GM19035 (cell line): ENCODE measurements around the gene ACSBG1.
"Not testable (repeated sequence)": the region's sequence is repeated elsewhere in the genome, so short reads cannot be mapped to it uniquely, and the experiment has no call there.

ENCODE experiments used
- ATAC-seq: cut with Tn5 transposase; IDR thresholded peaks from one replicate; pipeline ENCODE4 v1.9.1; 2021; ENCODE audit not compliant: unreplicated experiment

Gene ACSBG1

DNA sequence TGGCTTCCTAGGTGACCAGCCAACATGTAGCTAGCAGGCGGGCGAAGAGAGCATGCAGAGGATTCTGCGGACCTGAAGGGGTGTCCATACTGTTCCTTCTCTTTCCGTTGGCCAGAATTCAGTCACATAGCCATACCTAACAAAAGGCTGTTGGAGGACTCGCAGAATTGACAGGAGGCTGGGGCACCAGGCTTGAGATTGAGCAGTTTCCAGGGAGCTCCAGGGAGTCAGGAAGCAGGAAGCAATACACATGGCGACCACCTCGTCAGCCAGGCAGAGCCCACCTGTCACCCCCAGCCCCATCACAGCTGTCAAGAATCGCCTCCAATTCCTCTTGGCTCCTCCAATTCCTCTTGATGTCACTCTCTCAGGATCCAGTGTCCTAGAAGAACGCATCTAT is 16.8 kb upstream of the ACSBG1 start:
- ATAC-seq = no peak

DNA sequence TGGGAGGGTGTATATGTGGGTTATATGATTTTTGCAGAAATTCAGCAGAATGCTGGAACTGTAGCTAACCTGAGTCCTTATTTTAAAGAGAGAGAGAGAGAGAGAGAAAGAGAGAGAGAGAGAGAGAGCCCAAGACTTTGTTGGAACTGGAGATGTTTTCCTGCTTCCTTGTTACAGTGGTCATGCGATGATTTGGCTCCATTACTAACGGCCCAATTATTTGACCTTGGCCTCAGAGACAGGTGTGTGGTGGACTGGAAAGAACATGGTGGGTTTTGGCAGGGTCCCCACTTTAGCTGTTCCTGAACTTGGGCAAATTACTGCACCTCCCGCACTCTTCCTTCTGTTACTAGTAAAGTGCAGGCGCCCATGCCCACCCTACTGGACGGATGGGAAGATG is 14.8 kb upstream of the ACSBG1 start:
- ATAC-seq = no peak

DNA sequence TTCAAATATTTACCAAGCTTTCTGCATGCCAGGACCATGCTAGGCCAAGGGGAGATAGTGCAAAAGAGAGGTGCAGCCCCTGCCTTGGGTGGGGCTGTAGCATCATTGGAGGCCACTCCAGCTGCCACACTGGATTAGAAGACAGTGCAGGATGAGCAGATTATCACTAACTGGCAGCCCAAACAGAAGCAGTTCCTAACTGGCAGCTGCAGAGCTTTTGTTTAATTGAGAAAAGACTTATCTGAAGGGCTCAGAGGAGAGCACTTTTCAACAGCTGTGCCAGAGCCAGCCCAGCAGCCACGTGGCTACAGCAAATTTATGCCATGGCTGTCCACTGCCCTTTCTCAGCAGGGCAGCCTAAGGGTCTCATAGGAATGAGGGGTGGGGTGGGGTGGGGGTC is 13.5 kb upstream of the ACSBG1 start:
- no peak for ATAC-seq

DNA sequence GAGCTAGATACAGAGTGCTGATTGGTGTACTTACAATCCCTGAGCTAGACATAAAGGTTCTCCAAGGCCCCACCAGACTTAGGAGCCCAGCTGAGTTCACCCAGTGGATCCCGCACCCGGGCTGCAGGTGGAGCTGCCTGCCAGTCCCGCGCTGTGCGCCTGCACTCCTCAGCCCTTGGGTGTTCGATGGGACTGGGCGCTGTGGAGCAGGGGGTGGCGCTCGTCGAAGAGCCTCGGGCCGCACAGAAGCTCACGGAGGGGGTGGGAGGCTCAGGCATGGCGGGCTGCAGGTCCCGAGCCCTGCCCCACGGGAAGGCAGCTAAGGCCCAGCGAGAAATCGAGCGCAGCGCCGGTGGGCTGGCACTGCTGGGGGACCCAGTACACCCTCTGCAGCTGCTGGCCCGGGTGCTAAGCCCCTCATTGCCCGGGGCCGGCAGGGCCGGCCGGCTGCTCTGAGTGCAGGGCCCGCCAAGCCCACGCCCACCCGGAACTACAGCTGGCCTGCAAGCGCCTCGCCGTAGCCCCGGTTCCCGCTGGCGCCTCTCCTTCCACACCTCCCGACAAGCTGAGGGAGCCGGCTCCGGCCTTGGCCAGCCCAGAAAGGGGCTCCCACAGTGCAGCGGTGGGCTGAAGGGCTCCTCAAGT is 11.7 kb upstream of the ACSBG1 start:
- not testable (repeated sequence) for ATAC-seq

DNA sequence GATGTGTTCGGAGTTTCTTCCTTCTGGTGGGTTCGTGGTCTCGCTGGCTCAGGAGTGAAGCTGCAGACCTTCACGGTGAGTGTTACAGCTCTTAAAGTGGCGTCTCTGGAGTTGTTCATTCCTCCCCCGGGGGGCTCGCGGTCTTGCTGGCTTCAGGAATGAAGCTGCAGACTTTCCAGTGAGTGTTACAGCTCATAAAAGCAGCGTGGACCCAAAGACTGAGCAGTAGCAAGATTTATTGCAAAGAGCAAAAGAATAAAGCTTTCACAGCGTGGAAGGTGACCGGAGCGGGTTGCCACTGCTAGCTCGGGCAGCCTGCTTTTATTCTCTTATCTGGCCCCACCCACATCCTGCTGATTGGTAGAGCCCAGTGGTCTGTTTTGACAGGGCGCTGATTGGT is 11.0 kb upstream of the ACSBG1 start:
- not testable (repeated sequence) for ATAC-seq

DNA sequence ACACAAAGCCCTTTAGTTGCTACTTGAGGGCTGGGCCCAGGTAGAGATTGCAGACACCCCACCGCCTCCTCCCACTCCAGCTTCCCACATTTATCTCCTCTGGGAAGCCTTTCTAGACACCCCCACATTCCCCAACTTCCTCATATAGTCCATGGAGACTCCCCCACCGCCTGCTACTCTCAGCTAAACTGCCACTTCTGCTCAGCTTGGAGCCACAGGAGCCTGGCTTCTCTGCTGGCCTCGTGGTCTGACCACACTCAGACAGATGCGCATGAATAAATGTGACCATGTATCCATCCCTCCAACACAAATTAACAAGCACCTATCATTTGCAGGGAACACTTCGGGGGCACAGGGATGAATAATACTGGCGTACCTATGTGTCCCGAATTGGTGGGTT is 10.5 kb upstream of the ACSBG1 start:
- no peak for ATAC-seq

DNA sequence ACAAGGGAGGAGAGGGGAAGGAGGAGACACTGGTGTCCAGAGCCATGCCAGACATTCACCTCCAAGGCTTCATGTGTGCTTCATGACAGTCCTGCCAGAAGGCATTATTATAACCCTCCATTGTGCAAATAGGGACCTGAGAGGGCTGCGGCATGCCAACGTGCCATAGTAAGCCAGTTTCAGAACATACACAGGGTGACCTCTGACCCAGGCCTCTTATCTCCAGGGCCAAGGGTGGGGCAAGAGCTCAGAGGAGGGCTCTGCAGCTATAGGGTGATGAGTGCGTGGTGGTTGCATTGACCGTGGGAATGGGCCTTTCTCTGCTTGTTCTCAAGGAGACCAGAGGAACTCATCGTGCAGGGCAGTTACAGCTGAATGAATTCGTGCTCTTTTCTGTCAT is 9.7 kb upstream of the ACSBG1 start:
- ATAC-seq = no peak

DNA sequence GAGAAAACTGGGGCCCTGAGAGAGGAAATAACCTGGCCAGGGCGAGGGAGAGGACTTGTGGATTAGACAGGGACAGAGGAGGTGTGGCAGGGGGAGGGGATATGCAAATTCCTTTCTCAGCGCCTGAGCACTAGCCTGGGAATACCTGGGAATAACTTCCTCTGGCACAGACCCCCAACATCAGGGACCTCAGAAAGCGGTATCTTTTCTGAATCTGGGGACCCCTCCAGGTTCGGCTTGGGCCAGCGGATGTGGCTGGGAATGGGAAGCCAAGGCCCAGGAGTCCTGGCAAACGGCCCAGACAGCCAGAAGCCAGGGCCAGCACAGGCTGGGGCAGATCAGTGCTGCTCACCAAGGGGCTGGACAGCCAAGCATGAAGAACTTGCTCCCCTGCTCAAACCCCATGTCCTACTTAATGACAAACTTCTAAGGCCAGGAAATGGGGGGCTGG is 9.2 kb upstream of the ACSBG1 start:
- ATAC-seq = no peak

DNA sequence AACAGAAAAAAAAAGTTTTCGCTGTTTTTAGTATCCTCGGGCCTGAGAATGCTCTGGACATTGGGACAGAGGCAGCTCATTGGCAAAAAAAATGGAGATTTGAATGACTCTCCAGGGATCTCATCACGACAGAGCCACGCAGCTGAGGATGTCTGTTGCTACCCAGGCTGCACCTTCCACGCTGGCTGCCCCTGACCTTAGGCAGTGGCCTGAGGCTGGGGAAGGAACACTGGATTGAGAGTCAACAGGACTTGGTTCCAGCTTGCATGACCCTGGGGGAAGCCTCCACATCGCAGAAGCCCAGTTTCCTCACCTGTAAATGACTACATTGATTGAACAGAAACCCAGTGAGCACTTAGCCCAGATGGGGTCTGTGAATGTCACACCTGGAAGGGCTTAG is 8.7 kb upstream of the ACSBG1 start:
- ATAC-seq = no peak

DNA sequence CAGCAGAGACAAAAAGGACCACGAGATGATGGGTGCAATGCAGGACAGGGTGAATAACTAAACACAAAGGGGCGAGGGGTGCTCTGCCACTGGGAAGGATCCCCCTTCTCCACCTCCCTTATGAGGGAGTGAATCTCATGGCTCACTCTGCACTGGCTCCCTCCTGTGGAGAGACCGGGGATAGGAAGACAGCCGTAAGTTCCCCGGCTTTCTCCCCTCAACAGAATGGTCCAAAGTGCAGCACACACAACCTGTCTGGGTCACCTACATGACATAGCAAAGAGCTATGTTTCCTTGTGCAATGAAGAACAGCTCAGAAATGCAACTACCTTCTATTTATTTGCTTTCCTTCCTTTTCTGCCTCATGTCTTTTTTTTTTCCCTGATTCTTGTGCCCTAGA is 7.8 kb upstream of the ACSBG1 start:
- ATAC-seq = no peak

DNA sequence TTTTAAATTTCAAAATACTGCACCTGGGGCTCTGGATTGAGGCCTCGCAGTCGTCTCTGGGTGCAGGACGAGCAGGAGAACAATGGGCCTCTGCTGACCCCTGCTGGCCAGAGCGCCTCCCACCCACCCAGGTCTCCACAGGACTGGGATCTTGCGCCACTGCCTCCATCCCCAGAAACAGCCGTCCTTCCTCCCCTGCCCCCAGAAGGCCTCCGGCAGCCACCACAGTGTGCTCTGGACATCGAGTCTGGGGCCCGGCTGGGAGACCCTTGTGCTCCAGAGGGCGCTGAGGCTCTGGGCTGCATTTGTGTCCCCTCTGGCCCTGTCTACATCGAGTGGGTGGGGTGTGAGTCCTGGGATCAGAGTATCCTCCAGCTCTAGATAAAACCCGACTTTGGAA is 6.7 kb upstream of the ACSBG1 start:
- ATAC-seq = no peak

DNA sequence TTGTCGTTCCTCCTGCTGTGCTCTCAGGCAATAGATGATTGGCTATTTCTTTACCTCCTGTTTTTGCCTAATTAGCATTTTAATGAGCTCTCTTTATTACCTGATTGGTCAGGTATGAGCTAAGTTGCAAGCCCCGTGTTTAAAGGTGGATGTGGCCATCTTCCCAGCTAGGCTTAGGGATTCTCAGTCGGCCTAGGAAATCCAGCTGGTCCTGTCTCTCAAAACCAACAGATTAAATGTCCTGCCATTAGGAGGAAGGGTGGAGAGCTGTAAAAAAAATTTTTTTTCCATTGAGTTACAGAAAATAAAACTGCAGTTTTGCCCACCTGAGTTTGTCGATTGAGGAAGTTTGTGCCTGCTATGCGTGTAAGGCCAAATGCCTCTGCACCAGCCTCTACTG is 5.4 kb upstream of the ACSBG1 start:
- ATAC-seq = no peak

DNA sequence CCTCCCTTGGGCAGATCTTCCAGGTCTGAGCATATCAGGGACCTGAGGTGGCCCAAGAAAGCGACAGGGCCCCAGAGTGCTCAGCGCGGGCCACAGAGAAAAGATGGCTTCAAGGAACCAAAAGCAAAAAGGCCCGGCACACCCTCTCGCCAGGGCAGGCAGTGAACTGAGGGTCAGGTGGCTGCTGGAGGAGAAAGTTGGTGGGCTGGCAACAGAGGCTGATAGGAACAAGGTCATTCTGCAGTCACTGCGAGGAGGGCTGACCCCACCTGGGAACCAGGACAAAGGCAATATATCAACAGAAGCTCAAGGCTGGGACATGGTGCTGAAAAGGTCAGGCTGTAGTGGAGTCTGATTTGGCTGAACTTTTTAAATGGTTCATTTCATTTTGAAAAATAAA is 2.8 kb upstream of the ACSBG1 start:
- no peak for ATAC-seq

DNA sequence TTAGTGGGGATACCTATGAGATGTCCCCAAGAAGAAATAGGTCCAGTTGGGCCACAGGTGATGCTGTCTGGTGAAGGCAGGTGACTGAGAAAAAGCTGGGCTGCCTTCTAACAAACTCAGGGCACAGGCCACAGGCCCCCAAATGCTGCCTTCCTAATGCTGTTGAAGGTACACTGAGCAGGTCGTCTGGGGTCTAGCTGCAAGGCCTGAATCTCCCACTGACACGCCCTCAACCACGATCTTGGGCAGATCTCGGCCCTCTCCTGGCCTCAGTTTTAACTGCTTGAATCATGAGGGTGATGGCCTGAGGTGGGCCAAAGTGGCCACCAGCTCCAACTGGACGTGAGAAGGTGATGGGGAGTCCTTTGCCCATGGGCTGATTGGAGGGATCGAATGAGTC is 2.1 kb upstream of the ACSBG1 start:
- ATAC-seq = no peak

DNA sequence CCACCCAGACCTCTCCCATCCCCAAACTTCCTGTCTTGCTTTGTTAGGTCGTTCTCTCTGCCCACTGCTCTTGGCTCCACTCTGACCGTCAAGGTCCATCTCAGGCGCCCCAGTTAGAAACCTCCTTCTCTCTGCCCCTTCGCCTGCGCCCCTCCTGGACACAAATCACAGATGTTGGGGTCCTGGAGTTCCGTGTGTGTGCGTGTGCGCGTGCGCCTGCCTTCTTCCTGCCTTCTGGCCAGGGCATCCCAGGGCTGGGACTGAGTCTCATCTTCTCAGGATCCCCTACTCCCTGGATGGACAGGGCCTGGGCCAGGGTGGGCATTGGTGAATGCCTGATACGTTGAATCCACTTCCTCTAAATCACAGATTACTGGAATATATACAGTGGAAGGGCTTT is 869 bp downstream of the ACSBG1 start:
- no peak for ATAC-seq

DNA sequence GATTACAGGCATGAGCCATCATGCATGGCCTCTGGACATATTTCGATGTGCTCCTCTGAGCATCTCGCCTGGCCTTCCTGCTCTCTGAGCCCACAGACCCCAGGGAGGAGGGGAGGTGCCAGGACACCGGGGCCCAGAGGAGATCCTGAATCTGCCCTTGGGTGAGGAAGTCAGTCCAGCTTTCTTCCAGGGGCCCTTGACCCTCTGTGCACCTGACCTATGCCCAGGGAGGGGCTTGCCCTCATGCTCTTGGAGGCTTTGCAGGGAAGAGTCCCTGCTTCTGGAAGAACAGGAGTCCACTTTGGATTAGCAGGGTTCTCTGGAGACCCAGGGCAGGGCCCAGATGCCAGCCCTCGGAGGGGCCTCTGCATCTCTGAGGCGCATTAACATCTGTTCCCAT is 1.4 kb downstream of the ACSBG1 start:
- ATAC-seq = no peak

DNA sequence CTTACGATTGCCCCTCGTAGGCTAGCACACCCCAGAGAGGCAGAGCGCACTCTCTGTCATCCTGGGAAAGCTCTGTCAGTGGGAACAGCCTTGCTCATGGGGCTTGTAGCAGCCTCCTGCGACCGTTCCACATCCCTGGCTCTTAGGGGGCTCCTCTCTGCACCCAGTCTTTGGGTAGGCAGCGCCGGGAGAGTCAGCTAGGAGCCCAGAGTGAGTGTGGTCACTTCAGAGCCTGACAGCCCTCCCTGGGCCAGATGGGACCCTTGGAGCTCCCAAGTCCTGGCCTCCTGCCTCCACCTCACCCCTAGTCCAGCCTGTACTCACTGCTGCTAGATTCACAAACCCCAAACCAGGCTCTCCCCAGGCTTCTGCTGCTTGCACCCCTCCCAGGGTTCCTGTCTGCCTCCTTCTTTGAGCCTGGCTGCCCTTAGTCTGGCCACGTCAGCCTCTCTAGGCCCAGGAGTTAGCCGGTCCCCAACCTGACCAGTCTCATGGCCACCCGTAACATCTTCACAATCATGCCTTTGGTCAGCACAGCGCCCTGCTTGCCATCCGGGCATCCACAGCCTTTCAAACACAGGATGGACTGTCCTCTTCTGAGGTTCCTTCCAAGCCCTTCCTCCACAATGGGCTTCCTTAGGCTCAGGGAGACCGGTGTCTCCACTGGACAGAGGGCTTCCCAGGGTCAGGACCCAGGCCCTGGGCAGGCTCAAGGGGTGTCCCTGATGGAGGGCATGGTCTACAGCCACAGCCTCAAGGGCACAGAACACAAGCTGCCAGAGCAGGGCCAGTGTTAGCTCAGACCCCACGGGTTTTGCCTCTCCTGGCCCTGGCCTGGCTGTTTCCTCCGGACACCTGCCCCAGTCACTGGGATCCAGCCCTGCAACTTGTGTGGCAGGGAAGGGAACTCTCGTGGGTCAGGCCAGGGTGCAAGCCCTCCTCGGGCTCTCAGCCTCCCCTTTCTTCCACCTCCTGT is 4.6 kb downstream of the ACSBG1 start:
- ATAC-seq = no peak

DNA sequence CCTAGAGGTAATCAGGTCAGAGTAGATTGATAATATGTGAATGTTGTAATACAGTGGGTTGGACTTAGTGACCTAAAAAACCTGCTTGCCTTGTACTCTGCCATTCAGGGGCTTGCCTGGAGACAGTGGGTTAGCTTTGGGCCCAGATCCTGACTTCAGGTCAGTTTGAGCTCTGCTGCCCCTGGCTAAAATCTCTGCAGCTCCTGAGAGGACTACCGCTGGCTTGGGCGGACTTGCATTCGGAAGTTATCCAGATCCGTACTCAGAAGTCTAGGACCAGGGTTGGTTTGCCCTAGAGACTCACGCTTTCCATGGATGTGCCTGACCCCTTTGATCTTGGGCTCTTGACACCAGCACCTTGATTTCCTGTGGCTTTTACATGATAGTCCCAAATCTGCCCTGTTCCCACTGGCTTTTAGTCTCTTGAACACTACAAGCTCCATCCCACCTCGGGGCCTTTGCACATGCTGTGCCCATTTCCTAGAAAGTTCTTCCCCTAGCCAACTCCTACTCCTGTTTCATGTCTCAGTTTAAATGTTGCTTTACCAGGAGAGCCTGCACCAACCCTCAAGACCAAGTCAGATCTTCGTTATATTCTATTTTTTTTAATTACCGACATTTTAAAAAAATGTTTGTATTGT is 5.9 kb downstream of the ACSBG1 start:
- ATAC-seq = no peak

DNA sequence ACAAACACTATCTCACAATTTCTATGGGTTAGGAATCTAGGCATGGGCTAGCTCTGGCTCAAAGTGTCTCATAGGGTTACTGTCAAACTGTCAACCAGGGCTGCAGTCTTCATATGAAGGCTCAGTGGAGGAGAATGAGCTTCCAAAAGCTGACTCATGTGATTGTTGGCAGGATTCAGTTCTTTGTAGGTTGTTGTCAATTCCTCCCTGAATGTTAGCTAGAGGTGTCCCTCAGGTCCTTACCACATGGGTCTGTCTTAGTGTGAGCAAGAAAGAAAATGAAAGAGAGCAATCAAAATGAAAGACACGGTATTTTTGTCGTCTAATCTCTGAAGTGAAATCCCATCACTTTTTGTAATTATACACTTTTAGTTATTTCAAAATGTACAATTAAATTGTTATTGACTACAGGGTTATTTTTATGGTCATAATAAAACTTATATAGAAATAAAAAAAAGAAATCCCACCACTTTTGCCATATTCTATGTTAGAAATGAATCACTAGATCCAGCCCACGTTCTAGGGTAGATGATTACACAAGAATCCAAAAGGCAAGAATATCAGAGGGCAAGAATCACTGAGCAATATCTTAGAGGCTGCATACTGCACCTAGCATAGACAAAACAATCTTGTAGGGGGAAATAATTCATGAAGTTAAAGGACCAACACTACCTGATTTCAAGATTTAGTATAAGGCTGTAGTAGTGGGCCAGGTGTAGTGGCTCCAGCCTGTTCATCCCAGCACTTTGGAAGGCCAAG is 8.4 kb downstream of the ACSBG1 start:
- no peak for ATAC-seq

DNA sequence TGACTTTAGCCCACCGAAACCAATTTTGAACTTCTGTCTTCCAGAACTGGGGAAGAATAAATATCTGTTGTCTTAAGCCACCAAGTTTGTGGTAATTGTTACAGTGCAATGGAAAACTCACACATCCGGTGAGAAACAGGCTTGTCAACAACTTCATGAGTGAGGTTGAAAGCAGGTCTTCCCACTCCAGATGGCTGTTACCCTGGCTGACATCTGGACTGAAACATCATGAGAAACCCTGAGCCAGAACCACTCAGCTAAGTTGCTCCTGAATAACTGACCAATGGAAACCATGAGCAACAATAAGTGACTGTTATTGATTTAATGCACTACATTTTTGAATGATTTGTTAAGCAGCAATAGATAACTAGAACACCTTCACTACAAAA is 10.3 kb downstream of the ACSBG1 start:
- no peak for ATAC-seq

DNA sequence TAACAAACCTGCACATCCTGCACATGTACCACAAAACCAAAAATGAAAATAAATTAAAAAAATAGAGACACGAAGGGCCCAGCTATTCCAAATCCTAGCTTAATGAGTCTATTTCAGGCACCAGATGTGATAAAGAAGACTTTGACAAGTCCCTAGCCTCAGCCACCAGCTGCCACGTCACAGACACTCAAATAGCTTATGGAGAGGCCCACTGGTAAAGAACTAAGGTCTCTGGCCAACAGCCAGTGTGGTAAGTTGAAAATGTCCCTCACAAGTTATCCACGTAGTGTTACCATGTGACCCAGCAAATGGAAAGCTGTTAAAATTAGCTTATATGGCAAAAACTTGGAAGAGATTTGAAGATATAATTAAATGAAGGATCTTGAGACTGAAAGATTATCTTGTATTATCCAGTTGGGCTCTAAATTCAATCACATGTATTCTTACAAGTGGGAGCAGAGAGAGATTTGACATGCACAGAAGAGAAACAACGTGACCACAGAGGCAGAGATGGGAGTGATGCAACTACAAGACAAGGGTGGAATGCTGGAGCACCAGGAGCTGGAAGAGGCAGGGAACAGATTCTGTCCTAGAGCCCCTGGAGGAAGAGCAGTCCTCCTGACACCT is 10.9 kb downstream of the ACSBG1 start:
- no peak for ATAC-seq
